ENCODE data around the gene CBFA2T3. TPM values are rescaled to one million over a fixed set of nuclear protein-coding genes. Genes with fewer than 3 reads are reported as not detected.

The CBFA2T3 gene
- total RNA-seq, 1 donor from 2014 or later: 4.6 TPM

GRCh38 chr16:88939245-88939971 is 37.6 kb downstream of the CBFA2T3 start:
- Mint-ChIP-seq H3K4me3 (peak overlapping the region; percentile 57), H3K27ac (ENCODE audit: unreplicated experiment) (no peak overlapping the region), H3K36me3 (ENCODE audit: low read depth) (no peaks in the 10 kb centered on the region), H3K27me3 (ENCODE audit: low read depth) (peaks cover 50% of the 10 kb centered on the region), H3K9me3 (no peaks in the 10 kb centered on the region), H3K4me1 (no peaks in the 10 kb centered on the region)
- no peak for DNase-seq (ENCODE audit: low read depth, low spot score)
- no peak for TF ChIP-seq CTCF (conservative IDR thresholded peaks at IDR 0.05)

- peak overlapping the region; percentile 57 for H3K4me3 Mint-ChIP-seq
- TF ChIP-seq CTCF (conservative IDR thresholded peaks at IDR 0.05): no peak
- no peaks in the 10 kb centered on the region for H3K36me3 Mint-ChIP-seq (ENCODE audit: low read depth)
- H3K4me1 Mint-ChIP-seq: no peaks in the 10 kb centered on the region
- DNase-seq (ENCODE audit: low read depth, low spot score): no peak
- no peak overlapping the region for H3K27ac Mint-ChIP-seq (ENCODE audit: unreplicated experiment)
- H3K9me3 Mint-ChIP-seq: no peaks in the 10 kb centered on the region
- H3K27me3 Mint-ChIP-seq (ENCODE audit: low read depth): peaks cover 48% of the 10 kb centered on the region
These were observed 38.2 kb downstream of the CBFA2T3 start for GRCh38 chr16:88938777-88939244.

DNA sequence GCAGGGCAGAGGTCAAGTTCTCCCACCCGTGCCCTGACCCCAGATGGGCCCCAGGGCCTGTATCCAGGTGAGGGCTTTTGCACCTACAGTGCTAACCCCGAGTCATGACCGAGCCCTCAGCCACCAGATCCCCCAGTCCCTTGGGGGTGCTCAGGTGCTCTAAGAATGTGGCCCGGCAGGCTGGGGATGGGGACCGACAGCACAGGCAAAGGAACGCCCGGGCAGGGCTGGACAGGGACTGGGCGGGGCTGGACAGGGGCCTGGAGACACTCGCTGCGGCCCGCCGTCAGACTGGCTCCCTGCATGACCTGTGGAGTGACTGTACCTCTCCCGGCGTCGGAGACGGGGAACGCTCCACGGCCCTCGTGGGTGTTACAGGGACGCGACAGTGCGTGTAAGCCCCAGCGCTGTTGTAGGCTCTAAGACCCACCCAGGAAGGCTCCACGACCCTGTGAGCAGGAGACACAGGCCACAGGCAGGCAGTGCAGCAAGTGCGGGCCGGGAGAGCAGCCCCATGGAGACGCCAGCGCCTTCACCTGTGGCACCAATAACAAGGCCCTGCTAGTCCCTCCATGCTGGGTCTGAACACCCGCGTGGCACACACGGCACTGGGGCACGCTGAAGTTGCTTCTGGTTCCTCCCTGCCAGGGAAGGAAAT is 38.8 kb downstream of the CBFA2T3 start:
- Mint-ChIP-seq H3K4me3 (no peak overlapping the region), H3K27ac (ENCODE audit: unreplicated experiment) (no peak overlapping the region), H3K27me3 (ENCODE audit: low read depth) (peaks cover 43% of the 10 kb centered on the region), H3K9me3 (no peaks in the 10 kb centered on the region), H3K4me1 (no peaks in the 10 kb centered on the region), H3K36me3 (ENCODE audit: low read depth) (no peaks in the 10 kb centered on the region)
- DNase-seq (ENCODE audit: low read depth, low spot score): no peak
- no peak for TF ChIP-seq CTCF (conservative IDR thresholded peaks at IDR 0.05)

DNA sequence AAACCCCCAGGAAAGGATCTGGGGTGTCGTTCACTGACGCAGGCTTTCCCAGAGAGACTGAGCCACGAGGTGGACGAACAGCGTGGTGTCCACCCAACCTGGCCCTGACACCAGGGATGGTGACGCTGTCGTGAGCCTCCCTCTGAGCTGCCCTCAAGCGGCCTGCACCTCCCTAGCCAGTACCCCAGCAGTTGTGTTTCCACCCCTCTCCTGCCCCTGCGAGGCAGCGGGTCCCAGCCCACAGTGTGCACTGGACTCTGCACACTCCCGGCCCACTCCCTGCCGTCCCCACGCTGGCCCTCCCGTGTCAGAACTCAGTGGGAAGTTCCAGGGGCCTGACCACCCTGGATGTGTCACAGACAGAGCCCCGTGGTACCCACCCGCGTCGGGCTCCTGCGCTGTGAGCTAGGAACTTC is 39.8 kb downstream of the CBFA2T3 start:
- H3K4me3 Mint-ChIP-seq: no peak overlapping the region

More for the DNA sequence above, 39.8 kb downstream of the CBFA2T3 start:
- H3K4me1 Mint-ChIP-seq: no peaks in the 10 kb centered on the region
- no peaks in the 10 kb centered on the region for H3K9me3 Mint-ChIP-seq
- no peaks in the 10 kb centered on the region for H3K36me3 Mint-ChIP-seq (ENCODE audit: low read depth)
- no peak for DNase-seq (ENCODE audit: low read depth, low spot score)
- H3K27me3 Mint-ChIP-seq (ENCODE audit: low read depth): peaks cover 32% of the 10 kb centered on the region
- TF ChIP-seq CTCF (conservative IDR thresholded peaks at IDR 0.05): no peak
- no peak overlapping the region for H3K27ac Mint-ChIP-seq (ENCODE audit: unreplicated experiment)

Data from neural crest cell (in vitro differentiated cells).